ENCODE results near the gene GRM1. TPM values are rescaled to one million over a fixed set of nuclear protein-coding genes. Genes with fewer than 3 reads are reported as not detected.

Gene GRM1
- total RNA-seq, 2 donors from 2014 or later, result 0.06 to 0.52 TPM

DNA sequence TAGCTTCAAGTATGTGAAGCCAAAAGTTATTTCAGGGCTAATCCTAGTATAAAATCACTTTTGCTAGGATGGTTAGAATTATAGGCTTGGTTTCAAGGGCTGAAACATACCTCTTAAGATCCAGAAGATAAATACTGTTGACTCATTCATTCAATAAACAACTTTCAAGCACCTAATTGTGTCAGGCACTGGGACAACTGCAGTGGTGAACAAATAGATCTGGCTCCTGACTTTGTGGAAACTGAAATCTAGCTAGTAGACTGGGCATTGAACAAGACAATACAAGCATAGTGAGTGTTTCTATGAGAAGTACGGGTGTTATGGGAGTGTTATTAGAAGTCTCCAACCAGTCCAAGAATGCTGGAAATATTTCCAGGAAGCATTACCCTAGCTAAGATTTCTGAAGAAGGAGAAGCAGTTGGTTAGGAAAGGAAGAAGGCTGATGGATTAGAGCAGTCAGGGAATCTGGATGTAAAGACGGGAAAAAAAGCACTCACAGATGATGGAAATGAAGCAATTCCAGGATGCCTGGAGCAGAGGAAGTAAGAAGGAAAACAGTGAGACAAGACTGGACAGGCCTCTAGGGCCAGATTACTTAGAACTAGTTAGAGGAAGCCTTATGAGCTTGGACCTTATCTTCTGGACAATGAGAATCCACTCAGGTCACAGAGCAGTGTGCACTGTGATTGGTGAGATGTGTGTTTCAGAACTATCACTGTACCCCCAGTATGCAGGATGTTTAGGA is 382.2 kb downstream of the GRM1 start:
- intact Hi-C loops (cut with DNase I), result no loop called here
- ATAC-seq, result no peak
- DNase-seq, result no peak

DNA sequence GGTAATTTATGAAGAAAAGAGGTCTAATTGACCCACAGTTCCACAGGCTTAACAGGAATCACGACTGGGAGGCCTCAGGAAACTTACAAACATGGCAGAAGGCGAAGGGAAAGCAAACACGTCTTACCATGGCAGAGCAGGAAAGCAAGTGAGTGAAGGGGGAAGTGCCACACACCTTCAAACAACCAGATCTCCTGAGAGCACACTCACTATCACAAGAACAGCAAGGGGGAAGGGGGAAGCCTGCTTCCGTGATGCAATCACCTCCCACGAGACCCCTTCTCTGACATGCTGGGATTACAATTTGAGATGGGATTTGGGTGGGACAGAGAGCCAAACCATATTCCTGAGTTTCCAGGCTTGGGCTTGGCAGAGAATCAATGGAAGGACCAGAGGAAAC is 390.7 kb downstream of the GRM1 start:
- no peak for ATAC-seq
- DNase-seq, result no peak

DNA sequence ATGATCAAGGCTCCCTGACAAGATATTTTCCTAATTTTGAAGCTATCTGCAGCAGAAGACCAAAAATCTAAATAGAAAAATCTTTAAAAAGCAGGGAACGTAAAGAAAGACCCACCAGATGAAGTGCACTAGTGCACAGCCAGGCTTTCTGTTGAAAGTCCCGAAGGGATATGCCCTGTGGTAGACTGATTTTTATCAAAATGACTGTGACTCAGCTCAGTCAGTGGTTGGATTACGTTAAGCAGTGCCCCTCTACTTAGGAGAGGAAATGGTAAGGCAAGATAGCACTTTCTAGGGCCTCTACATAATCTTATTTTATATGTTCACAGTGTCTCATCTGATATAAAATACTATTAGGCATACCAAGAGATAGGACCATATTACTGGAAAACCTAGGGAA is 391.4 kb downstream of the GRM1 start:
- ATAC-seq, result no peak

More for the DNA sequence above, 390.7 kb downstream of the GRM1 start:
- intact Hi-C loops (cut with DNase I), result no loop called here

DNA sequence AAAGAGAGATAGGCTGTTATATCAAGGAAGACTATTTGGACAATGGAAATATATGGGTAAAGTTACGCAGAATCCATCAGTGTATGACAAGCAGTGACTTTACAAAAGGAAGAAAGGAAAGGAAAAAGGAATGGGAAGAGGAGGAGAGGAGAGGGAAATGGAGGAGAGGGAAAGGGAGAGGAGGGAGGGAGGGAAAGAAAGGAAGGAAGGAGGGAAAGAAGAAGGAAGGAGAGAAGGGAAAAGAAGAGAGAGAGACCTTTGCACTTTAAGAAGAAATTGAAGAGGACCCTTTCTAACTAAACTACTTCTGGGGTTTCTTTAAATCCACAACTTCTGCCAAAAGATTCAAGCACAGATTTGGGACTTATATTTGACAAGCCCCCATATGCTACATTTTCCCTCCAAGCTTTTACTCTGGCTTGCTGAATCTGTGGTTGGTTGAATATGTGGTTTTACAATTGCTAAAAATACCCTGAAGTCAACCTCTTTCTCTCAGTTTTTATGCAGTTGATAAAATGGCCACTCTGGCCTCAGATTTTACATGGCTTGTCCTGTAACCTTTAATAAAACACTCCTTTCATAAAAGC is 394.0 kb downstream of the GRM1 start:
- ATAC-seq, result no peak
- DNase-seq, result no peak

More for the DNA sequence above, 391.4 kb downstream of the GRM1 start:
- no peak for DNase-seq
- intact Hi-C loops (cut with DNase I), result no loop called here

DNA sequence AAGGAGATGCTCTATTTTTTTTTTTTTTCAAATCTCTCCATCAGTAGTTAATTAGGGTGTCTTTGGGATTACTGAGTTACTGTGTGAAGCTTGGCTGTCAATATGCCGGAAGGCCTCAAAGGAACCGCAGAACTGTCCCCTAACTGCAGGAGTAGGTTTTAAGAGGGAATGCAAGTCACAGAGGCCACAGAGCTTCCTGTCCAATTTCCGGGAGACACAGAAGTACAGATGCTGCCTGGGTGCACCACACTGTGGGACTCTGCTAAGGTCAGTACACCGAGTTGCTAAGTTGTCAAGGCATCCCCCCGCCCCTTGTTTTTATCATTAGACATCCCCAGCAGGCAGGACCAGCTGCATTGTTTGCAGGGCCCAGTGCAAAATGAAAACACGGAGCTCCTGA is 394.6 kb downstream of the GRM1 start:
- ATAC-seq (no peak), DNase-seq (no peak)
- intact Hi-C loops (cut with DNase I), result no loop called here

More for the DNA sequence above, 394.0 kb downstream of the GRM1 start:
- intact Hi-C loops (cut with DNase I), result no loop called here

DNA sequence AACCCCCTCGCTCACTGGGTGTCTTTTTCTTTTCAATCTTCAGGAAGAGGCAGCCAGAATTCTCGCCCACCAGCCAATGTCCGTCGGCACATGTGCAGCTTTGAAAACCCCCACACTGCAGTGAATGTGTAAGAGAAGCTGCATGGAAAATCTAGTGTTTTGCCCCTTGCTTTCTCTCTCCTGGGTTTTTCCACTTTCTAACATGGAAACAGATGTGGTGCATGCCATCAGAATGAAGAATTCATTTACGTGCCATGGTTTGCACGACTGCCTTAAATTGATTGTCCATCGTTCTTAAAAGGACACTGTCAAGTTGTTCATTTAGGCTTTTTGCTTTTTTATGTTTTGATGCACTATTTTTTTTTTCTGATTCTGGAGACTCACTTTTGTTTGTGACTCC is 397.7 kb downstream of the GRM1 start:
- DNase-seq (no peak), ATAC-seq (no peak)
- intact Hi-C loops (cut with DNase I), result no loop called here

DNA sequence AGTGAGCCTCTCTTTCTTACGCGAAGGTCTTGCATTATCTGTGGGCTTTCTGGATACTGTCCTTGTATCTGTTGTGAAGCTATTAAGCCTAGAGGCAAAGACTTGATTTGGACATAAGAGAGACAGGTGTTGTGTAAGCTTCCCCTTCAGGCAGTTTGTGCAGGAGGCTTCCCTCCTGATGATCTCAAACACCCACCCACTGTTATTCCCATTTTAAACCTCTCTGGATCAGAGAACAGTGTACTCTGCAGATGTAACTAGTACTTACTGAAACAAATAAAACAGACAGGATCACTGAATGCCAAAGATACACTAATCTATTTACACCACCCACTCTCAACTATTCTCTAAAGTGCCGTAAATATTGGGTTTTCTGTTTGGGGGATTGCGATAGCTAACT is 401.0 kb downstream of the GRM1 start:
- ATAC-seq (no peak), DNase-seq (no peak)
- intact Hi-C loops (cut with DNase I), result no loop called here

DNA sequence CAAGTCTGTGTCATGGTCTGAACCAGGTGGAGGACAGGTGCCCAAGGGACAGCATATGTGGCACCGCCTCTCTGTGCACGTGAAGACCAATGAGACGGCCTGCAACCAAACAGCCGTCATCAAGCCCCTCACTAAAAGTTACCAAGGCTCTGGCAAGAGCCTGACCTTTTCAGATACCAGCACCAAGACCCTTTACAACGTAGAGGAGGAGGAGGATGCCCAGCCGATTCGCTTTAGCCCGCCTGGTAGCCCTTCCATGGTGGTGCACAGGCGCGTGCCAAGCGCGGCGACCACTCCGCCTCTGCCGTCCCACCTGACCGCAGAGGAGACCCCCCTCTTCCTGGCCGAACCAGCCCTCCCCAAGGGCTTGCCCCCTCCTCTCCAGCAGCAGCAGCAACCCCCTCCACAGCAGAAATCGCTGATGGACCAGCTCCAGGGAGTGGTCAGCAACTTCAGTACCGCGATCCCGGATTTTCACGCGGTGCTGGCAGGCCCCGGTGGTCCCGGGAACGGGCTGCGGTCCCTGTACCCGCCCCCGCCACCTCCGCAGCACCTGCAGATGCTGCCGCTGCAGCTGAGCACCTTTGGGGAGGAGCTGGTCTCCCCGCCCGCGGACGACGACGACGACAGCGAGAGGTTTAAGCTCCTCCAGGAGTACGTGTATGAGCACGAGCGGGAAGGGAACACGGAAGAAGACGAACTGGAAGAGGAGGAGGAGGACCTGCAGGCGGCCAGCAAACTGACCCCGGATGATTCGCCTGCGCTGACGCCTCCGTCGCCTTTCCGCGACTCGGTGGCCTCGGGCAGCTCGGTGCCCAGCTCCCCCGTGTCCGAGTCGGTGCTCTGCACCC is 405.2 kb downstream of the GRM1 start:
- intact Hi-C loops (cut with DNase I), result no loop called here
- peak; percentile 29 for DNase-seq
- ATAC-seq, result peak; percentile 30 to 59

DNA sequence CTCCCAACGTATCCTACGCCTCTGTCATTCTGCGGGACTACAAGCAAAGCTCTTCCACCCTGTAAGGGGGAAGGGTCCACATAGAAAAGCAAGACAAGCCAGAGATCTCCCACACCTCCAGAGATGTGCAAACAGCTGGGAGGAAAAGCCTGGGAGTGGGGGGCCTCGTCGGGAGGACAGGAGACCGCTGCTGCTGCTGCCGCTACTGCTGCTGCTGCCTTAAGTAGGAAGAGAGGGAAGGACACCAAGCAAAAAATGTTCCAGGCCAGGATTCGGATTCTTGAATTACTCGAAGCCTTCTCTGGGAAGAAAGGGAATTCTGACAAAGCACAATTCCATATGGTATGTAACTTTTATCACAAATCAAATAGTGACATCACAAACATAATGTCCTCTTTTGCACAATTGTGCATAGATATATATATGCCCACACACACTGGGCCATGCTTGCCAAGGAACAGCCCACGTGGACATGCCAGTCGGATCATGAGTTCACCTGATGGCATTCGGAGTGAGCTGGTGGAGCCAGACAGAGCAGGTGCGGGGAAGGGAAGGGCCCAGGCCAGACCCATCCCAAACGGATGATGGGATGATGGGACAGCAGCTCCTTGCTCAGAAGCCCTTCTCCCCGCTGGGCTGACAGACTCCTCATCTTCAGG is 406.0 kb downstream of the GRM1 start:
- no peak for ATAC-seq
- no peak for DNase-seq
- intact Hi-C loops (cut with DNase I), result no loop called here

DNA sequence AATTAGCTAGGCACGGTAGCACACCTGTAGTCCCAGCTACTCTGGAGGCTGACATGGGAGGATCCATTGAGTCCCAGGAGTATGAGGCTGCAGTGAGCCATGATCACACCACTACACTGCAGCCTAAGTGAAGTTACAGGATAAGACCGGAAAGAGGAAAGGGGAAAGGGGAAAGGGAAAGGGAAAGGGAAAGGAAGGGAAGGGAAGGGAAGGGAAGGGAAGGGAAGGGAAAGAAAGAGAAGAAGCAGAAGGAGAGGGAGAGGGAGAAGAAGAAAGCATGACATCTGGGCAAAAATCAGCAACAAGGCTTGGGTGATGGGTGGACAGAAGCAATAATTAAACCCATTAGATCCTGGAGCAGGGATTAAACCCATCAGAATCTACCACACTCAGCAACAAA is 413.0 kb downstream of the GRM1 start:
- intact Hi-C loops (cut with DNase I), result no loop called here
- DNase-seq (no peak), ATAC-seq (no peak)

DNA sequence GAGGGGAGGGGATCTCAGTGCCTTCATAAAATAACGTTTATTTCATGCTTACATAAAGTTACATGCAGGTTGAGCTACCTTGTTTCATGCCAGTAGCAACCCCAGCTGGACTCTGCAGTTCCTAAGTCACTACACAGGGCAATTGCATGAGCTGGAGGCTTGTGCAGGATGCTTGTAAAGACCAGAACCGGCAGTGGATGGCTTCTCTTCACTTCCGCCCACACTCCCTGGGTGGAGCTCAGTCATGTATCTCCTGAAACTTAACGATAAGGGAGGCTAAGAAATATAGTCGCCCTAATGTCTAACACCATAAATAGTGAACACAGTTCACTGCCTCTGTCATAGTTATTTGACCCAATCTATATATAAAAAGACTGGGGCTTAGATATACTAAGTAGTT is 415.3 kb downstream of the GRM1 start:
- ATAC-seq (no peak), DNase-seq (no peak)
- intact Hi-C loops (cut with DNase I), result no loop called here

DNA sequence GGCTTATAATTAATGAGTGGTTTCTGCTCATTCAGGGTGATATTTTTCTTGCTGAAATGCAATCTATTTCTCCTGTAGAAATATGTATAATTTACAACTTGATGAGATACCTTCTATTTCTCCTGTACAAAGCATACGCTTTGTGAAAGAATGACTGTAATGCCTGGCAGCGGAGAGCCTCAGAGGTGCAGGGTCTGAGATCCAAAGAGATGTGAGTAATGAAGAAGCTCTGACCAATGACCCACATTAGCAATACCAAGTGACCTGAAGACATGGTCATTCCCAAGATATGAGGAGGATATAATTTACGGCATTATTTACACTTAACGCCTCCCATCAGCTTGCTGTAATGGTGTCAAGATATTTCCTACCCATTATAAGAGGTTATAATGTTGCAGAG is 416.4 kb downstream of the GRM1 start:
- DNase-seq (no peak), ATAC-seq (no peak)
- intact Hi-C loops (cut with DNase I), result no loop called here

DNA sequence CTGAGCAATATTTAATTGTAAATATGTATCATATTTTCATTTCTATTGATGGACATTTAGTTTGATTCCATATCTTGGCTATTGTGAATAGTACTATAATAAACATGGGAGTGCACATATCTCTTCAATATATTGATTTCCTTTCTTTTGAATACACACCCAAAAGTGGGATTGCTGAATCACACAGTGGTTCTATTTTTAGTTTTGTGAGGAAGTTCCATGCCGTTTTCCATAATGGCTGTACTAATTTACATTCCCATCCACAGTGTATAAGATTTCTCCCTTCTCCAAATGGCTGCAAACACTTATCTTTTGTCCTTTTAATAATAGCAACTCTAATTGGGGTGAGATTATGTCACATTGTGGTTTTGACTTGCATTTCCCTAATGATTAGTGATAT is 428.0 kb downstream of the GRM1 start:
- no peak for DNase-seq
- ATAC-seq, result no peak
- intact Hi-C loops (cut with DNase I), result no loop called here

DNA sequence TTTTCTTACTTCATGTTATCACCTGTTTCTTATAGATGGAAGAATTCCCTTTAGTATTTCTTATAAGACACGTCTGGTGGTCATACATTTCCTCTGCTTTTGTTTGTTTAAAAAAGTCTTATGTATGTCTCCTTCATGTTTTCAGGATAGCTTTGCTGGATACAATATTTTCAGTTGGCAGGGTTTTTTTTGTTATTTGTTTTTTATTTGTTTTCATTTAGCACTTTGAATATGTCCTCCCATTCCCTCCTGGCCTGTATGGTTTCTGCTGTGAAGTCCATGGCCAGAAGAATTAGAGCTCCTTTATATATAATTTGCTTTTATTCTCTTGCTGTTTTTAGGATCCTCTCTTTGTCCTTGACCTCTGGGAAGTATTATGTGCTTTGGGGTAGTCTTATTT is 432.1 kb downstream of the GRM1 start:
- intact Hi-C loops (cut with DNase I), result no loop called here
- DNase-seq, result no peak
- no peak for ATAC-seq

DNA sequence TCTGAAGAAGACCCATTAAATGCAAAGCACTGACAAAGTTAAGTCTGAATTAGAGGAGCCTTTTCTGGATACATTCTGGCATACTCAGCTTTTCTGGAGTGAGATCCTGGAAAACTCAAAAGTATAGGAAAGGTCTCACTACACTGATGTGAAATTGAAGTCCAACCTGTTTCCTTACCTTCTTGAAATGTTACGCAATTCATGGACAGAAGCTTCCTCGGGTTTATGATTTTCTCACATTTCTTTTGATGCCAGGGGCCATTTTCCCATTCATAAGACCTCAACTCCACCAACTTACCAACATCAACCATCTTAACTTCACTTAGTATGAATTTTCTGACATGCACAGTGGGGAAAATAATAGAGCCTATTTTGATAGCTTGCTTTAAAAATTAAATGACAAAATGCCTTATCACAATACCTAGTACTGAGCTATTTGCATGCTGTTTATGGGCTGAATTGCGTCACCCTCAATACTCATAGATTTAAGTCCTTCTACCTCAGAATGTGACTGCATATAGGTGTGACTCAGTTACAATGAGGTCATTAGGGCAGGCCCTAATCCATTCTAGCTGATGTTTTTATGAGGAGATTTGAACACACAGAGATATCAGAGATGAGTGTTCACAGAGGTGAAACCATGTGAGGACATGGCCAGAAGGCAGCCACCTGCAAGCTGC is 441.4 kb downstream of the GRM1 start:
- intact Hi-C loops (cut with DNase I), result no loop called here
- ATAC-seq, result no peak
- no peak for DNase-seq

DNA sequence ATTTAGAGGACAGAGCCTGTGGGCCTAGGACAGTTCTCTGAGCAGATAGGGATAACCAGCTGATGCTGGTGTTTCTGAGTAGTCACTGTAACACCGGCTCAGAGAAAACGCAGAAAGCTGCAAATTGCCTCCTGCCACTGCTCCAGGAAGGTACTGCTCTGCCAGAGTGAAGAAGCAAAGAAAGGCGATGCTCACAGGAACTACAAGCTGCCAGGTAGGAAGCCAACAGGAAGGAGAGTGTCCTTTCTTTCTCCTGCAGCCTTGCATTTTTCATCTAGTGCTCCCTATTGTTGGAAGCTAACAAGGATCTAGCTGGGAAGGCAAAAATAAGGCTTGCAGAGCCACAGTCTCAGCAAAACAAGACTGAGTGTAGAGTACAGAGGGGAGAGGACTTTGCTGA is 444.1 kb downstream of the GRM1 start:
- intact Hi-C loops (cut with DNase I), result no loop called here
- no peak for ATAC-seq
- no peak for DNase-seq

DNA sequence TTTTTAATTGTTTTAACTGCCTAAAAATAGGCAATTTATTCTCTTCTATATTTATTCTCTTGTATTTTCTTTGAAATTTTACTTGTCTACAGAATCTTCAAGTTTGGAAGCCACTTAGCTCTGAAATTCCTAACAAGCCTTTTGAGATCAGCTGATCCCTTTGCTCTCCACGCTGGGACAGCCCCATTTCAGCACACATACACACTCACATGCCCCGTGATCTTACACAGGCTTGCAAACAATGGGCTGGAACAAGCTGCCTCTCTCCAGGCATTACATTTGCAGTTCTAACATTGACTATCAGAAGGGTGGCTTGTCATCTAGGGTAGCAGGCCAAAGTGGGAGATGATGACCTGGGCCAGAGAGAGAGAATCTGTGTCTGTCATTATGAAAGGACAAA is 452.7 kb downstream of the GRM1 start:
- intact Hi-C loops (cut with DNase I), result no loop called here
- no peak for DNase-seq
- ATAC-seq, result no peak

DNA sequence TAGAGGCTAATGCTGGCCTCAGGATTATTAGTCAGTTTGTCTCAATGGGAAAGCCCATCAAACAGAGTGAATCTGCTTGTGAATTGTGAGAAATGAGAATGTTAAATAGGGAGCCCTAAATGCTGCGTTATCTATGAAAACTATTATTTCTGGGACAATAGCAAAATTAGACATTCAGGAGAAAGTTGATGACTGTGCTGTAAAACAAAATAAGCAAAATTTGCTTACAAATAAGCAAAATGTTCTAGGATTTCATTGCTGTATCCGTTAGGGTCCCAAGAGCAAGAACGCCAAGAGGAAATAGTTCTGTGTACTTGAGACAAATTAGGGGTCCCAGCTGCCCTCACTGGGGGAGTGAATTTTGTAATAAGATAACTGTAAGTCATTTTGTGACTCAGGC is 455.5 kb downstream of the GRM1 start:
- intact Hi-C loops (cut with DNase I), result no loop called here
- ATAC-seq, result no peak
- no peak for DNase-seq
